GM21786 (cell line): ENCODE measurements around the gene COL9A2.
"Not testable (repeated sequence)": the region's sequence is repeated elsewhere in the genome, so short reads cannot be mapped to it uniquely, and the experiment has no call there.

ENCODE experiments used
- ATAC-seq: cut with Tn5 transposase; IDR thresholded peaks from one replicate; pipeline ENCODE4 v1.9.1; 2021; ENCODE audit not compliant: unreplicated experiment

Gene COL9A2

DNA sequence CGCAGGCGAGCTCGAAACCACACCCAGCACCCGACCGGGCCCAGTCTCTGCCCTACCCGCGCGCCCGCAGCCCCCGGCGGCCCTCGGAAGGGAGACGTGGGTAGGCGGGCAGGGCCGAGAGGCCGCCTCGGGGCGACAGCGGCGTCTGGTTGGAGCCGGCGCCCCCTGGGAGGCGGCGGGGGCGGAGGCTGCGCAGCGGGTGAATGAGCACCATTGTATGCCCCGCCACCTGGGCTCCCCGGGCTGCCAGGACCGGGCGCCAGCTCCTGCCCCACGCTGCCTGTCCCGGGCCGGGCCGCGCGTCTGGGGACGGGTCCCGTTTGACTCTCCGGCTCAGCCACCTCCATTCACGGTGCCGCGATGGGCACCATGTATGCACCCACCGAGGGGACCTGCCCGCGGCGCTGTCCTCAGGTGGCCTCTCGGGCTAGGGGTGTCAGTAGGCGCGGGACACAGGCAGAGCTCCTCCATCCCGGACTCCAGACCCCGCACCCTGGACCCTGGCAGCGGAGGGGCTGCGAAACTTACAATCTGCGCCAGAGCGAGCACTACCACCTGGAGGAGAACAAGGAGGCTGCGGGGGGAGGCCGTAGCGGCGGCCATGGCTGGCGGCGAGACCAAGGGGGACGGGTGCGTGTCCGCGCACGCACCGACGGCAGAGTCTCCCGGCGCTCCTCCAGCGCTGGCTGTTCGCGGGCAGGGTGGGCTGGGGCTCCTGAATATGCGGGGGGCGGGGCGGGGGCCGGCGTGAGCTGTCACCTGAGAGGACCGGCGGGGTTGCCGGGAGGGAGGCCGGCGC, at the start of gene COL9A2:
Gene COL9A2, minus strand, starts transcription at position 692 of the 799 bp plus-strand sequence. Its CDS starts 89 bp downstream, at position 603.
- no peak for ATAC-seq

DNA sequence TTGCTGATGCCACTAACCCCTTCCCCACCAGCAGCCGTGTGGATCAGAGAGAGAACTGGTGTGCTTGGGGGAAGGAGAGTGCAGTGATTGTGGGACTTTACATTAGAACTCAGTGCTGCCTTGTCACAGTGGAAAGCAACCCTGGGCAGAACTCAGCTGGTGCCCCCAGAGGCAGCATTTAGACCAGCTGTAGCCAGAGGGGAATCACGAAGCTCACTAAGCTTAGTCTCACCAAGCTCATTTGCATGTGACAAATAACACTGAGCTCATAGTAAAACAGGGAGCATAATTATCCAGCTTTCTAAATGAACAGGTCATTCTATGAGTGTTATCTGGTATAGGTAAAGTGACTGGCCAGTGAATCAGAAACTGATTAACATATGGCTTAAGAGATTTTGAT, 46.6 kb upstream of the COL9A2 start:
- peak; percentile 90 for ATAC-seq

DNA sequence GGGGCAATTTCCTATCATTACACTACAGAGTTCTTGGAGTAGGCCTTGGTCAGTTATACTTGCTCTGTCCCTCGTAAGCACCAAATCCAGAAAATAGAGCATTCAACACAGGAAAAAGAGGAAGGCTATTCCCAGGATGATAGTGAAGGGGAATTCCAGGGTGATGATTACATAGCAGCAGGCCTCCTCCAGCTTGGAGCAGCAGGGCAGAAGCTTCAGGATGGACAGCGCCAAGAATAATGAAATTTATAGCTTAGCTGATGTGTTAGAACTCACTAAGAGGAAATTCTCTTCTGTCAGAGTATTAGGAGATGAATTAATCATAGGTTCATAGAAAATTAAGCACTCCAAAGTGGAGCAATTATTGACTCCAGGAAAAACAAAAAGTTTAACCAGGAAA, 45.6 kb upstream of the COL9A2 start:
- no peak for ATAC-seq

DNA sequence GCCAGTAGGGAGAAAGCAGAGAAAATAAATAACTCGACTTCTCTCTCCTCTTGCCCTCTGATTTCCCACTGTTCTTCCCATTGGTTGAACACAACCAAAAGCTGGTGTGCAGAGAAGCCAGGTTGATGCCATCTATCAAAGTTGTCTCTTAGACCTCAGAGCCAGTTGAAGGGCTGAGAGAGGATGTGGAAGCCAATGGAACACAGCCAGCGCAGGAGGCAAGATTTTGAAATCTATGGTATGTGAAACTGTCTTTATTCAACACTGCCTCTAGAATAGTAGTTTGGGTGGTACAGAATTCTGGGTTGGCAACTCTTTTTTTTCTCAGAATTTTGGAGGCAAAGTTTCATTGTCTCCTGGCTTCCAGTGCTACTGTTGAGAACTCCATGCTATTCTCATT, 45.1 kb upstream of the COL9A2 start:
- ATAC-seq: no peak

DNA sequence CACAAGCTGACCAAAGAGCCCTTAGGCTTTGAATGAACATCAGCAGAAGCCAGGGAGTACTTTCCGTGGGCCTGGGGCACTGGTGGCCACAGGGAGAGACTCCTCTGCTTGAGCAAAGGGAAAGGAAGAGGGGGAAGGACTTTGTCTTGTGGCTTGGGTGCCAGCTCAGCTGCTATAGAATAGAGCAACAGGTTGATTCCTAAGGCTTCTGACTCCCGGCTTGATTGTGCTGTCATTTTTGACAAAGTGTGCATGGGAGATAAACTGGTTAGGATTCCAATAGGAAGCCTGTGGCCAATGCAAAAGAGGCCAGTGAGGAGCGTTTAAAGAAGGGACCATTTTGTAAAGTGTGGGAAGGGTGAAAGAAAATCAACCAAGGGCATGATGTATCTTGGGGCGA, 44.6 kb upstream of the COL9A2 start:
- ATAC-seq: no peak

DNA sequence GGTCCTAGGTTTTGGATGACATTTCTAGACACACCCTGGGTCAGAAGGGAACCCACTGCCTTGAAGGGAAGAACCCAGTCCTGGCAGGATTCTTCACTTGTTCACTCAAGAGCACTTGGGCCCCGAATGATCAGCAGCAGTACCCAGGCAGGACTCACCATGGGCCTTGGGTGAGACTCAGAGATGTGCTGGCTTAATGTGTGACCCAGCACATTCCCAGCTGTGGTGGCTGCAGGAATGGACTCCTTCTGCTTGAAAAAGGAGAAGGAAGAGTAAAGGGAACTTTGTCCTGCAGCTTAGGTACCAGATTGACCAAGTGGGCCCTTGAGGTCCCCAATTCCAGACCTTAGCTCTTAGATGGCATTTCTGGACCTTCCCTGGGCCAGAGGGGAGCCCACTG, 44.1 kb upstream of the COL9A2 start:
- ATAC-seq: no peak

DNA sequence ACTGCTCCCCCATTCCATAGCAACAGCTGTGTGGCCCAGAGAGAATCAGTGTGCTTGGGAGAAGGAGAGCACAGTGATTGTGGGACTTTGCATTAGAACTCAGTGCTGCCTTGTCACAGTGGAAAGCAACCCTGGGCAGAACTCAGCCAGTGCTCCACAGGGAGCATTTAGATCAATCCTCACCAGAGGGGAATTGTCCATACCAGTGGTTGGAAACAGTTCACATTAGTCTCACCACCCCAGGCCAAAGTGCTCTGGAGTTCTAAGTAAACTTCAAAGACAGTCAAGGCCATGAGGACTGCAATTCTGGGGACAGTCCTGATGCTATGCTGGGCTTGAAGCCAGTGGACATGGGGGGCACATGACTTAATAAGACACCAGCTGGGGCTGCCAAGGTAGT, 43.5 kb upstream of the COL9A2 start:
- ATAC-seq: no peak

DNA sequence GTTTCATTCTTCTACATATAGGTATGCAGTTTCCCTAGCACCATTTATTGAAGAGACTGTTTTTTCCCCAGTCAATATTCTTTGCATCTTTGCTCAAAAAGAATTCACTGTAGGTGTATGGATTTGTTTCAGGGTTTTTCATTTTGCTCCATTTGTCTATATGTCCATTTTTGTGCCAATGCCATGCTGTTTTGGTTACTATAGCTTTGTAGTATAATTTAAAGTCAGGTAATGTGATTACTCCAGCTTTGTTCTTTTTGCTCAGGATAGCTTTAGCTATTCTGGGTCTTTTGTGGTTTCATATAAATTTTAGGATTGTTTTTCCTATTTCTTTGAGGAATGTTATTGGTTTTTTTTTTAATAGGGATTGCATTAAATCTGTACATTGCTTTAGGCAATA, 40.5 kb upstream of the COL9A2 start:
- ATAC-seq: no peak

DNA sequence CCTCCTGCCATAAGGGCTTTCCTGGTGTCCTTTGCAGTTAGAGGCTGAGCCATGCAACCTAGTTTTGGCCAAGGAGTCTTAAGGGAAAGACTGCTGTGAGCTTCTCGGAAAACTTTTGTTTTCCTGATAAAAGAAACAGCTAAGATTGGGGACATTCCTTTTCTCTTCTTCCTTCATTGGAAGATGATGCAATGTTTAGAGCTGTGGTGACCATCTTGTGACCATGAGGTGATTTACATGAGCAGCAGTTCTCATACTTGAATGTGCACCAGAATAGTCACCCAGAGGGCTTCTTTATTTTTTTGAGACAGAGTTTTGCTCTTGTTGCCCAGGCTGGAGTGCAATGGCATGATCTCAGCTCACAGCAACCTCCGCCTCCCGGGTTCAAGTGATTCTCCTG, 36.0 kb upstream of the COL9A2 start:
- no peak for ATAC-seq

DNA sequence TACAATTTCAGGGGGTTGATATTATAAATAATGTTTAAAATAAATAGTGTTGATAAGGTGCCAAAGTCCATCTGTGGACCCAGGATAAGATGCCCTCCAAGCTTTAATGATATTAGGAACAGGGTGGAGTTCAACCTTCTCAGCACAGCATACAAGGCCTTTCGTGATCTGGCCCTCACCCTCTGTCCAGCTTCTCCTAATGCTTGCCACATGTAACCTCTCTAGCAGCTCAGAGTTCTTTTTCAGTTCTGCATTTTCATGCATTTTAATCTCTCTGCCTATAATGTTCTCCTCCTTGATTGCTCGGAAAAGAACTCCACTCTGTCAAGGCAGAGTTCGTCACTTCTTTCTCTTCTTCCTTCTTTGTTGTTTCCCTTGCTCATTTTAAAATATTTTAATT, 35.0 kb upstream of the COL9A2 start:
- no peak for ATAC-seq

DNA sequence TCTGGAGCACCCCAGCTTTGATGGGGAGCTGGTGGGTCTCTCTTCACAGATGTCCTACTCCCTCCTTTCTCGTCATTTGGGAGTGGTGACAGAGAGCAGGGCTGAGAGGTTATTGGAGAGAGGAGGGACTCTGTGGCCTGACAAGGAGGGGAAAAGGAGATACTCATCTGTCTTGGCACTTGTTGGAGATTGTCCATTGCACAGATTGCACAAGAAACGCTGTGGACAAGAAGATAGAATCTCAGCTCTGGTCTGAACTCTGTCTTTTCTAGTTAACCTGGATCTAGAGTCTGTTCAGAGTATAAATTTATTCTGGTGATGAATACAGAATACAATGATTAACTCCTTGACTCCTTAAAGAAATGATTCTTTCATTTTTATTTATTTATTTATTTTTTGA, 34.0 kb upstream of the COL9A2 start:
- no peak for ATAC-seq

DNA sequence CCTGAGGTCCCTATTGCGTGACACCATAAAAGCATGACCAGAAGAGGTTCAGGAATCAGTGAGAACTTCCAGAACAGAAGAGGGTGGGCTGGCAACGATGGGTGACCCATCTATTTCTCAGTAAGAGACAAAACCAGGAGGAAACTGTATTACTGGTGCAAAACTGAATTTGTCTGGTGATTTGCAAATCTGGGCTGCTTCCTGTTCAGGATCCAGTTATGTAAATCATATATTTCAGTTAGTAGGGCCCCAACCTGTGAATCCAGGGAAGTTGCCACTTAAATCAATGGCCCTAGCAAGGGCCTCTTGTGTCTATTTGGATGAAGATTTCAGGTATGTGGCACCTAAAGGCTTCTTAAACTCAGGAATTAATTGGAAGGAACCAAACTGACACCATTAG, 33.3 kb upstream of the COL9A2 start:
- ATAC-seq: no peak

DNA sequence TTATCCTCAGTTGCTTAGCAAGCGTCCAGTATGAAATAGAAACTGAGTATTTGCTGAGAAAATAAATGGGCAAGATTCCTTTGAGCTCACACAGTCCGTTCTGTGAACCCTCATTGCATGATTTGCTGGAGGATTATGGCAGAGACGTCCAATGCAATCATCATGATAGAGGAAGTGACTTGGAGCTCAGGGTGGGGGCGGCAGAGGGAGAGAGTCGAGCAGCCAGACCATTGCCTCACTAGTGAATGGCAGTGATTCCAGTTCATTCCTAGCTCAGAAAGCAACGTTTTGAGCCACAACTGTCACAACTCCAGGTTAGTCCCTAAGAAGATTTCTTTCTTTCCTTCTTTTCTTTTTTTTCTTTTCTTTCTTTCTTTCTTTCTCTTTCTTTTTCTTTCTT, 27.5 kb upstream of the COL9A2 start:
- ATAC-seq: no peak

DNA sequence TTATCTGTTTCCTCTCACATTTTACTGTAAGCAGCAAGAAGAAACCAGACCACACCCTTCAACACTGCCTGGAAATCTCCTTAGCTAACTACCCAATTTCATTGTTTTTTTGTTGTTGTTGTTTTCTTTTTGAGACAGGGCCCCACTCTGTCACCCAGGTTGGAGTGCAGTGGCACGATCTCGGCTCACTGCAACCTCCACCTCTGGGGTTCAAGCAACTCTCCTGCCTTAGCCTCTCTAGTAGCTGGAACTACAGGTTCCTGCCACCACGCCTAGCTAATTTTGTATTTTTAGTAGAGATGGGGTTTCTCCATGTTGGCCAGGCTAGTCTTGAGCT, 25.3 kb upstream of the COL9A2 start:
- ATAC-seq: not testable (repeated sequence)

DNA sequence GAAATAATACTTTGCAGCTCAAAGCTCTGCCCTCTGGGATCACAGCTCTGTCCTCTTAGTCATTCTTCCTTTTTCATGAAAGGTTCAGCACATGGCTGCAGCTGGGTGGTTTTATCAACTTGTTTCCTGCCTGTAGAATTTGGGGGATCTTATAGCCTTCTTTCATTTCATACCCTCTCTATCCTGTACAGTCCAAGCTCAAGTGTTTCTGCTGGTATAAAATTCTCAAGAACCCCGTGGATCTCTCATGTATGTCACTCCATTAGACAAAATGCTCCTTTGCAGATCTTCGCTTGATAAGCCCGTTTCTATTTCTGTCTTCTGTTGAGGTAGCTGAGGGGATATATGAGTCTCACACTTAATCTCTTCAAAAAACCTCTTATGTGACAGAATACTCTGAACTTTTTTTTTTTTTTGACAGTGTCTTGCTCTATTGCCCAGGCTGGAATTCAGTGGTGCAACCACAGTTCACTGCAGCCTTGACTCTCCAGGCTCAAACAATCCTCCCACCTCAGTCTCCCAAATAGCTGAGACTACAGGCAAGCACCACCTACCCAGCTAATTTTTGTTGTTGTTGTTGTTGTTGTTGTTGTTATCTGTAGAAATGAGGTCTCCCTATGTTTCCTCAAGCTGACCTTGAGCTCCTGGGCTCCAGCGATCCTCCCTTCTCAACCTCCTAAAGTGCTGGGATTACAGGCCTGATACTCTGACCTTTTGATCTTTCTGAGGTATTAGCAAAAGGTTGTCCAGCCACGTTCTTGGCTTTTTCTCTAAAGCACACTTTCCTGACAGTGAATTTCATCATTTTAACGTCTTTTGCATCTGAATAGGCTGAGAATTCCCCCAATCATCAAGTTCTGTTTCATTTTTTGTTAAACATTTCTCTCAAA, 24.6 kb upstream of the COL9A2 start:
- ATAC-seq: no peak

DNA sequence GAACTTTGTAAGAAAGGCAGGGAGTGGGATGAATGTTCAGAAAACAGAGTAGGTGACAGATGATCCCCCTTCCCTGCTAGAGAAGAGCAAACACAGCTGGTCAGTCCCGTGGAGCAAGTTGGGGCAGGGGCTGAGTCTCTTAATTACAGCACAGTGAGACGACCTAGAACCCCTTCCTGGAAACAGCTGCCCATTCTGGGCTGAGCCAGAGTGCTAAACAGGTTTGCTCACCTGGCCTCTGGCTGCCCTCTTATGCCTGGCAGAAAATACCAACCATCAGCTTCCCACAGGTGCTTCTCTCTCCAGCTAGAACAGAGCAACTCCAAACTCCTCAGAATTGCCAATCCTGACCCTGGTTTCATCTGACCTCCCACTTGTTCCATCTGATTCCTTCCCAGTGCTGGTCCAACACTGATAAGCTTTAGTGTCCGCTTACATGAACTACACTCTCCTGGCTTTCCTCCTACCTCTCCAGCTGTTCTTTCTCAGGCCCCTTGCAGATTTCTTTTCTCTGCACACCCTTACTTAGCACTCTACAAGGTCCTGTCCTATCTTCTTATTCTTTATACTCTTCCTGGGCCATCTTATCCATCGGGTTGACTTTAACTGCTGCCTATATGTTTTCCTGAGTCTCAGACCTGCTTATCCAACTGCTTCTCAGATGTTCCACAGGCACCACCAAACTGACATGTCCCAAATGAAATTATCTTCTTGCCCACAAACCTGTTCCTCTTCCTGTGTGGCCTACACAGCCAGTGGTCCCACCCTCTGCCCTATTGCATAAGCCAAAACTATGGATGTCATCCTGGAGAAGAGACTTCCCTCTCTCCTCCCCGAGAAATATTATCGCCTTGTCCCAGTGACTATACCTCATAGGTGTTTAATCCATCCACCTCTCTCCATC, 22.6 kb upstream of the COL9A2 start:
- ATAC-seq: no peak

DNA sequence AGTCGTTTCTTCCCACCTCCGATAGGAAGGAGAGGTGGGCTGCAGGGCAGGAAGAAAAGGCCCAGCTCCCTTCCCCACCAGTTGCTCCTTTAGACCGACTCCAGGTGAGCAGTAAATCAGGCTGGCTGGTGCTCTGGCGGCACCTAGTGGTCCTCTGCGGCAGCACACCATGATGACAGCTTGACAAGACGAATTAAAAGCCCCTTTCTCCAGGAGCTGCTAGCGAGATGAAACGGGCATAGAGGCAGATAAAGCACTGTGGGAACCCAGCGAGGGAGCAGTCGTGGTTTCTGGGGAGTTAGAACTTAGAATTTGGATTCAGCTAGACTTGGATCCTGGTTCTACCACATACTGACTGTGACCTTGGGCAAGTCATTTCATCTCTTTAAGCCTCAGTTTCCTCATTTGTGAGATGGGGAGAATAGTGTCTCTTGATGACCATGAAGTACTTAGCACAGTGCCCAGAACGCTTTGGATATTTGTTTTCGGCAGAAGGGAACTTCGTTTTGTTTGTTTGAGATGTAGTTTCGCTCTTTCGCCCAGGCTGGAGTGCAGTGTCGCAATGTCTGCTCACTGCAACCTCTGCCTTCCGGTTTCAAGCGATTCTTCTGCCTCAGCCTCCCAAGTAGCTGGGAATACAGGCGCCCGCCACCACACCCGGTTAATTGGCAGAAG, 21.8 kb upstream of the COL9A2 start:
- ATAC-seq: no peak

DNA sequence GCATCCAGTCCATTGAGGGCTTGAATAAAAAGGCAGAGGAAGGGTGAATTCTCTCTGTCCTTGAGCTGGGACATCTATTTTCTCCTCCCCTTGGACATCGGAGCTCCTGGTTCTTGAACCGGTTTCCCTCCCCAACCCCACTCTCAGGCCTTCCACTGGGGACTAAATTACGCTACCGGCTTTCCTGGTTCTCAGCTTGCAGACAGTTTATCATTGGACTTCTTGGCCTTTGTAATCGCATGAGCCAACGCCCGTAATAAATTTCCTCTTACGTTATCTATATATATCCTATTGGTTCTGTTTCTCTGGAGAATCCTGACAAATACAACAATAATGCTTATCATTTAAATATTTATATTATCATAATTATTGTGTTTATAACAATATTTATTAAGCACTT, 20.4 kb upstream of the COL9A2 start:
- ATAC-seq: no peak

DNA sequence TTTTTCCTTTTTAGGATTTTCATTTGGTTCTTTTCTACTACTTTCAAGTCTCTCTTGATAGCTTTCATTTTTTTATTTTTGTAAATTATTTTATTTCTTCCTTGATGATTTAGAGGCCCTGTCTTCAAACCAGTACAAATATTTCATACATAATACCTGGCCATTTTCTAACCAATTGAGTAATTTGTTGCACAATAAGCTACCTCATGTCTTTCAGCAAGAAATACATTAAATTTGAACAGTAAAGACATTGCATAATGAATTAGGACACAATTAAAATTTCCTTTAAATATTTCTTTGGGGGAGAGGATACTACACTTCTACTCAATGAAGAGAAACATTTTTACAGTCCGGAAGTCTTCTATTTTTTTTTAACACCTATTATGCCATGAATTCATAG, 15.6 kb upstream of the COL9A2 start:
- no peak for ATAC-seq

DNA sequence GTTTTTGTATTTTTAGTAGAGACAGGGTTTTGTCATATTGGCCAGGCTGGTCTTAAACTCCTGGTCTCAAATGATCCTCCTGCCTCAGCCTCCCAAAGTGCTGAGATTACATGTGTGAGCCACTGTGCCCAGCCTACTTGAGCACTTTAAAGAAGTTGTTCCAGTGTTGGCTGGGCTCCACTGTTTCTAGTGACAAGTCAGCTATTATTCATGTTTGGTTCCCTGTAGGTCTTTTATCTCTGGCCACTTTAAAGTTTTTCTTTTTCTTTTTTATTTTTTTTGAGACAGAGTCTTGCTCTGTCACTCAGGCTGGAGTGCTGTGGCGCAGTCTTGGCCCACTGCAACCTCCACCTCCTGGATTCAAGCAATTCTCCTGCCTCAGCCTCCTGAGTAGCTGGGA, 14.3 kb upstream of the COL9A2 start:
- not testable (repeated sequence) for ATAC-seq
